Panc1 (cell line): ENCODE measurements around the gene SPEM1. TPM values are rescaled to one million over a fixed set of nuclear protein-coding genes. Genes with fewer than 3 reads are reported as not detected.

Experiments
- ATAC-seq: fragments of 200-7000 bp; cut with Tn5 transposase; 2 replicates; pipeline ENCODE4 v1.9.1; 2020; ENCODE audit warnings: mild to moderate bottlenecking, moderate library complexity
- BruUV-seq: library from RNA; stranded (reverse); fragments of 400-500 nt; replicated peaks from 2 replicates; lab custom pipeline; 2021; lab: Mats Ljungman, UMichigan
- CTCF ChIA-PET: fragments of 300-600 bp; sonication (Branson Sonifier 250); formaldehyde crosslinking; loops from one replicate; lab custom pipeline; 2022; ENCODE audit warnings: antibody characterized with exemption; lab: Charles Lee
- POLR2A ChIA-PET: fragments of 300-600 bp; sonication (Branson Sonifier 250); formaldehyde crosslinking; loops from one replicate; lab custom pipeline; 2022; ENCODE audit warnings: antibody characterized with exemption; lab: Charles Lee
- DNase-seq: peaks from one replicate; pipeline ENCODE4 v3.0.0-alpha.2; 2010; ENCODE audit warnings: low read depth, low spot score
- H3K27ac ChIP-seq: 2 replicates; pipeline ENCODE4 v1.5.1; 2011; ENCODE audit warnings: mild to moderate bottlenecking, low read length, inconsistent platforms
- H3K27me3 ChIP-seq: fragments of 200-500 bp; sonication (Bioruptor generic); 2 replicates; pipeline ENCODE4 v1.6.0; 2014; ENCODE audit warnings: low read length, inconsistent platforms; ENCODE audit not compliant: control insufficient read depth, insufficient read depth
- H3K36me3 ChIP-seq: fragments of 200-500 bp; sonication (Bioruptor generic); 2 replicates; pipeline ENCODE4 v1.5.1; 2014; ENCODE audit warnings: inconsistent platforms, mild to moderate bottlenecking, low read length, moderate library complexity; ENCODE audit not compliant: control insufficient read depth, insufficient read depth
- H3K4me1 ChIP-seq: 2 replicates; pipeline ENCODE4 v1.5.1; 2011; ENCODE audit warnings: inconsistent platforms, mild to moderate bottlenecking, low read length, moderate library complexity; ENCODE audit not compliant: control insufficient read depth, insufficient read depth
- H3K4me3 ChIP-seq, 2 experiments: 2 replicates each; pipeline ENCODE4 v1.5.1; 2011 to 2012; ENCODE audit warnings: low read depth in 2 of 2, low read length in 2 of 2, mild to moderate bottlenecking in 2 of 2, inconsistent platforms in 1 of 2, moderate library complexity in 1 of 2
- H3K9me3 ChIP-seq: fragments of 200-500 bp; sonication (Bioruptor generic); 2 replicates; pipeline ENCODE4 v1.5.1; 2014; ENCODE audit warnings: low read depth, mild to moderate bottlenecking, inconsistent platforms, low read length, moderate library complexity; ENCODE audit not compliant: control insufficient read depth, insufficient read depth
- POLR2AphosphoS5 ChIP-seq: IDR thresholded peaks from 2 replicates; pipeline ENCODE4 v1.6.1; 2012; ENCODE audit warnings: mild to moderate bottlenecking, low read depth, low read length, moderate library complexity
- SIN3A ChIP-seq: IDR thresholded peaks from 2 replicates; pipeline ENCODE4 v1.6.1; 2012; ENCODE audit warnings: low read depth, mild to moderate bottlenecking, low read length, moderate library complexity, borderline replicate concordance; ENCODE audit not compliant: insufficient read depth
- TCF7L2 ChIP-seq: IDR thresholded peaks from 2 replicates; pipeline ENCODE4 v1.6.1; 2011; ENCODE audit warnings: mild to moderate bottlenecking, low read depth, low read length, inconsistent platforms
- in situ Hi-C: cut with HindIII; loops from 2 replicates; pipeline ENCODE4 v1.10.0; 2016; ENCODE audit warnings: low sequenced_read_pairs, low pct_unique_long_range_greater_than_20kb
- intact Hi-C: fragments of 100-400 bp; cut with micrococcal nuclease; formaldehyde crosslinking; loops from one replicate; pipeline ENCODE4 v1.10.0; 2022; ENCODE audit not compliant: unreplicated experiment
- total RNA-seq: library from RNA; stranded (reverse); gene quantifications from one replicate; pipeline ENCODE4 v1.2.1, GENCODE V29; 2021; ENCODE audit not compliant: unreplicated experiment
- TF ChIP-seq, protein P1 (sequence below): fragments of 450-650 bp; IDR thresholded peaks from 2 replicates; pipeline ENCODE4 v1.5.1; 2017; ENCODE audit warnings: mild to moderate bottlenecking
- TF ChIP-seq, protein P2 (sequence below), 2 experiments: IDR thresholded peaks; 2 replicates each; pipeline ENCODE4 v1.6.1; 2011 to 2012; ENCODE audit warnings: low read depth in 2 of 2, control low read depth in 1 of 2, low read length in 1 of 2, mild to moderate bottlenecking in 1 of 2, moderate library complexity in 1 of 2; ENCODE audit not compliant: insufficient read depth in 1 of 2

SPEM1 gene
- total RNA-seq, 1 experiment from 2014 or later: not detected

DNA sequence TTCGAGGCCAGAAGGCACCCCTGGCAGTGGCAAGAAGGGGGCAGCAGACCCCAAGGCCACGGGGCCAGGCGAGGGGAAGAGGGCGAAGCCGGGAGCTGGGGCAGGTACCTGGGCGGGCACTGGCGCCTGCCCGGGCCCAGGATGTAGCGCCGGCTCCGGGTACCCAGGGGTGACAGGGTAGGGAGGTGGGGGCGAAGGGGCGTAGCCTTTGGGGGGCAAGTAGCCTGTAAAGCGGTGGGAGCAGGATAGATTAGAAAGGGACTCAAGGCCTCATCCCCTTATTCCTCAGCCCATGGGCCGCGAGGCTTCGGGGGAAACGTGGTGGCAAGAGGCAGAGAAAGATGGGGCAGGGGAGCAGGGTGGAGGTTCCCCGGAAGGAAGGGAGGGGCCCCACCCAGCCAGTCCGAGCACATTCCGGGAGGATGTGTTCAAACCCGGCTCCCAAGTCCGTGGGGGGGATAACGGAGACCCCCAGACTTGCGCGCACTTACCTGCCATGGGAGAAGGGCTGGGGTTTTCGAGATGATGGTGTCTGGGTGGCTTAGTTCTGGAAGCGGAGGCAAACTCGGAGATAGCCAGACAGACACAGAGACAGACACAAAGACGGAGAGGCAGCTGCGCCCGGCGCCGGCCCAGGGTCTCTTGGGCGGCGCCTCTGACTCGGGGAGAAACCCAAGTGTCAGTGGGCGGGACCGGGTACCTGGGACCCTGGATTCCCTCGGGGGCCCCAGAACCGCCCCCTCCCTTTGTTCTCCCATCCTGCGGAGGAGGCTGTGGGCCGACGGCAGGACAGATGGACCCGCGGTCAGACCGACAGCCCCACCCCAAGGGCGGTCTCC is 26.3 kb upstream of the SPEM1 start:
- no peaks in the 10 kb centered on the region for H3K9me3 ChIP-seq
- ChIA-PET POLR2A (interaction anchor here (0.6 kb wide), 2 partner anchors 12 to 42 kb away, joined by 3 read pairs; partner anchors contain the start of gene TMEM102), CTCF (interaction anchor here (0.7 kb wide), 1 partner anchor 38 kb away, joined by 4 read pairs; no protein-coding TSS in a partner anchor)
- no peaks in the 10 kb centered on the region for H3K36me3 ChIP-seq
- TF ChIP-seq, protein P1, sequence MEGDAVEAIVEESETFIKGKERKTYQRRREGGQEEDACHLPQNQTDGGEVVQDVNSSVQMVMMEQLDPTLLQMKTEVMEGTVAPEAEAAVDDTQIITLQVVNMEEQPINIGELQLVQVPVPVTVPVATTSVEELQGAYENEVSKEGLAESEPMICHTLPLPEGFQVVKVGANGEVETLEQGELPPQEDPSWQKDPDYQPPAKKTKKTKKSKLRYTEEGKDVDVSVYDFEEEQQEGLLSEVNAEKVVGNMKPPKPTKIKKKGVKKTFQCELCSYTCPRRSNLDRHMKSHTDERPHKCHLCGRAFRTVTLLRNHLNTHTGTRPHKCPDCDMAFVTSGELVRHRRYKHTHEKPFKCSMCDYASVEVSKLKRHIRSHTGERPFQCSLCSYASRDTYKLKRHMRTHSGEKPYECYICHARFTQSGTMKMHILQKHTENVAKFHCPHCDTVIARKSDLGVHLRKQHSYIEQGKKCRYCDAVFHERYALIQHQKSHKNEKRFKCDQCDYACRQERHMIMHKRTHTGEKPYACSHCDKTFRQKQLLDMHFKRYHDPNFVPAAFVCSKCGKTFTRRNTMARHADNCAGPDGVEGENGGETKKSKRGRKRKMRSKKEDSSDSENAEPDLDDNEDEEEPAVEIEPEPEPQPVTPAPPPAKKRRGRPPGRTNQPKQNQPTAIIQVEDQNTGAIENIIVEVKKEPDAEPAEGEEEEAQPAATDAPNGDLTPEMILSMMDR: no peak
- TF ChIP-seq SIN3A: 0 out of 2 replicates have a peak, but pooled peaks have one; percentile 49
- BruUV-seq: no TSS peak
- peak; percentile 52 for ATAC-seq
- H3K27me3 ChIP-seq: no peaks in the 10 kb centered on the region
- no peak for DNase-seq
- no peaks in the 10 kb centered on the region for H3K4me1 ChIP-seq
- H3K27ac ChIP-seq: peak overlapping the region; percentile 73
- H3K4me3 ChIP-seq: peak overlapping the region; percentile 71 to 82
- in situ Hi-C loops: no loop called here
- intact Hi-C loops: no loop called here

DNA sequence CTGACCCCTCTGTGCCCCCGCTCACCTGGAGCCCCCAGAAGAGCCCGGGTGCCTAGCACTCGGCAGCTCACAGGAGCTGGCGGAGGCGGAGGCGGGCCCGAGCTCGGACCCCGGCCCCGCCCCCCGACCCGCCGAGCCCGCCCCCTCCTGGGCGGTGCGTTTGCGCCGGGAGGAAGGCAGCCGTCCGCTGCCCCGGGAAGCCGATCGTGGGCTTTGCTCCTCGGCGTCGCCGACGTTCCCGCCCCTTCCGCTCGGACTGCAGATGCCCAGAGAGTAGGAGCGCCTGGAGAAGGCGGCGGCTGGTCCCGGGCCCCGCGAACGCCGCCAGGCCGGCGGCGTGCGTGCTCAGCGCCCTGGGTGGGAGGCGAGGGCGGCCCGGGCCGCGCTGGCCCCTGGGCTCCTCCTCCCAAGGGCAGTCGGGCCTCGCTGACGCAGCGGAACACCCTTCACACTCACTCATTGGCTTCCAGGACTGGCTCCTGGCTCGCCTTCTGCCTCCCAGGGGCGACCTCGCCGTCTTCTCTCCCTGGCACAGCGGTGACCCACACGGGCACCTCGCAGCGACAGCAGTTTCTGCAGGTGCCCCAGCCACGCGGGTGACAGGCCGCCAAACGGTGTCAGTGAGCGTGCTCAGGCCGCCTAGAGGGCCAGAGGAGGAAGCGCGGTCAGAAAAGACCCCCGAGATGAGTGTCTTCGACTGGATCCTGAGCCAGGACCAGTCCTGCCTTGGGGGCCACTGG is 25.5 kb upstream of the SPEM1 start, which contains the start of gene PLSCR3:
PLSCR3 (minus strand) TSS at position 74 of the 740 bp plus-strand sequence. CDS start 415 bp downstream, outside the sequence.
- no peaks in the 10 kb centered on the region for H3K36me3 ChIP-seq
- BruUV-seq: no TSS peak
- H3K9me3 ChIP-seq: no peaks in the 10 kb centered on the region
- intact Hi-C loops: no loop called here
- no peaks in the 10 kb centered on the region for H3K27me3 ChIP-seq
- CTCF ChIA-PET: interaction anchor here (0.7 kb wide), 1 partner anchor 39 kb away, joined by 4 read pairs; no protein-coding TSS in a partner anchor
- ATAC-seq (peak; percentile 92), DNase-seq (no peak)
- peak within 1 kb of the TSS; percentile 77 for H3K27ac ChIP-seq
- TF ChIP-seq TCF7L2 (no peak), SIN3A (0 out of 2 replicates have a peak, but pooled peaks have one; percentile 42), POLR2AphosphoS5 (peak; percentile 69)
- TF ChIP-seq, protein P1: no peak; the same call in 1 of the 2 replicates
- no peaks in the 10 kb centered on the region for H3K4me1 ChIP-seq
- in situ Hi-C loops: no loop called here
- H3K4me3 ChIP-seq: peak within 1 kb of the TSS; percentile 71 to 82
- POLR2A ChIA-PET: interaction anchor here (0.6 kb wide), 1 partner anchor 12 kb away, joined by 3 read pairs; no protein-coding TSS in a partner anchor

DNA sequence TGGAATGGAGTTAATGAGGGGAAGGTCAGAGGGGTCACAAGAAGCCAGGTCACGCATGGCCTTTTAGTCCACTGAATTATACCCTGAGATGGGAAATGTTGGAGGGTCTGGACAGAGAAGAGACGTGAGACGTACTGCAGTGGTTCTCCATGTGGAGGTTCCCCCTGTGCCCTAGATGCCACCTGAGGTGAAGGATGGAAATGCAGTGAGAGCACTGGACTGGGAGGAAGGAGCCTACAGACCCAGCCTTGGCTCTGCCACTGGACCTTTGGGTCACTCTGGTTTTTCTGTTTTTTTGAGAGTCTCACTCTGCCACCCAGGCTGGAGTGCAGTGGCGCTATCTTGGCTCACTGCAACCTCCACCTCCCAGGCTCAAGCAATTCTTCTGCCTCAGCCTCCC is 24.0 kb upstream of the SPEM1 start:
- POLR2A ChIA-PET: no interaction called here
- H3K9me3 ChIP-seq: no peaks in the 10 kb centered on the region
- TF ChIP-seq, protein P1: no peak
- TF ChIP-seq SIN3A (no peak), TCF7L2 (no peak), POLR2AphosphoS5 (no peak)
- TF ChIP-seq, protein P2, sequence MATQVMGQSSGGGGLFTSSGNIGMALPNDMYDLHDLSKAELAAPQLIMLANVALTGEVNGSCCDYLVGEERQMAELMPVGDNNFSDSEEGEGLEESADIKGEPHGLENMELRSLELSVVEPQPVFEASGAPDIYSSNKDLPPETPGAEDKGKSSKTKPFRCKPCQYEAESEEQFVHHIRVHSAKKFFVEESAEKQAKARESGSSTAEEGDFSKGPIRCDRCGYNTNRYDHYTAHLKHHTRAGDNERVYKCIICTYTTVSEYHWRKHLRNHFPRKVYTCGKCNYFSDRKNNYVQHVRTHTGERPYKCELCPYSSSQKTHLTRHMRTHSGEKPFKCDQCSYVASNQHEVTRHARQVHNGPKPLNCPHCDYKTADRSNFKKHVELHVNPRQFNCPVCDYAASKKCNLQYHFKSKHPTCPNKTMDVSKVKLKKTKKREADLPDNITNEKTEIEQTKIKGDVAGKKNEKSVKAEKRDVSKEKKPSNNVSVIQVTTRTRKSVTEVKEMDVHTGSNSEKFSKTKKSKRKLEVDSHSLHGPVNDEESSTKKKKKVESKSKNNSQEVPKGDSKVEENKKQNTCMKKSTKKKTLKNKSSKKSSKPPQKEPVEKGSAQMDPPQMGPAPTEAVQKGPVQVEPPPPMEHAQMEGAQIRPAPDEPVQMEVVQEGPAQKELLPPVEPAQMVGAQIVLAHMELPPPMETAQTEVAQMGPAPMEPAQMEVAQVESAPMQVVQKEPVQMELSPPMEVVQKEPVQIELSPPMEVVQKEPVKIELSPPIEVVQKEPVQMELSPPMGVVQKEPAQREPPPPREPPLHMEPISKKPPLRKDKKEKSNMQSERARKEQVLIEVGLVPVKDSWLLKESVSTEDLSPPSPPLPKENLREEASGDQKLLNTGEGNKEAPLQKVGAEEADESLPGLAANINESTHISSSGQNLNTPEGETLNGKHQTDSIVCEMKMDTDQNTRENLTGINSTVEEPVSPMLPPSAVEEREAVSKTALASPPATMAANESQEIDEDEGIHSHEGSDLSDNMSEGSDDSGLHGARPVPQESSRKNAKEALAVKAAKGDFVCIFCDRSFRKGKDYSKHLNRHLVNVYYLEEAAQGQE (IDR thresholded peaks at IDR 0.05; ENCODE audit: insufficient read depth in 1 of 2, low read depth in 2 of 2, low read length in 1 of 2): no peak
- in situ Hi-C loops: no loop called here
- H3K36me3 ChIP-seq: no peaks in the 10 kb centered on the region
- no peak overlapping the region for H3K27ac ChIP-seq
- no peak overlapping the region for H3K4me3 ChIP-seq
- intact Hi-C loops: no loop called here
- no peak for ATAC-seq
- CTCF ChIA-PET: no interaction called here
- BruUV-seq: no TSS peak
- DNase-seq: no peak
- H3K4me1 ChIP-seq: no peaks in the 10 kb centered on the region
- no peaks in the 10 kb centered on the region for H3K27me3 ChIP-seq
